GM21423 (cell line): Measurements from ENCODE around the gene DUSP14.

Source experiments
- ATAC-seq: cut with Tn5 transposase; IDR thresholded peaks from one replicate; pipeline ENCODE4 v1.9.1; 2021; ENCODE audit warnings: mild to moderate bottlenecking, moderate library complexity; ENCODE audit not compliant: unreplicated experiment

DUSP14 gene

DNA sequence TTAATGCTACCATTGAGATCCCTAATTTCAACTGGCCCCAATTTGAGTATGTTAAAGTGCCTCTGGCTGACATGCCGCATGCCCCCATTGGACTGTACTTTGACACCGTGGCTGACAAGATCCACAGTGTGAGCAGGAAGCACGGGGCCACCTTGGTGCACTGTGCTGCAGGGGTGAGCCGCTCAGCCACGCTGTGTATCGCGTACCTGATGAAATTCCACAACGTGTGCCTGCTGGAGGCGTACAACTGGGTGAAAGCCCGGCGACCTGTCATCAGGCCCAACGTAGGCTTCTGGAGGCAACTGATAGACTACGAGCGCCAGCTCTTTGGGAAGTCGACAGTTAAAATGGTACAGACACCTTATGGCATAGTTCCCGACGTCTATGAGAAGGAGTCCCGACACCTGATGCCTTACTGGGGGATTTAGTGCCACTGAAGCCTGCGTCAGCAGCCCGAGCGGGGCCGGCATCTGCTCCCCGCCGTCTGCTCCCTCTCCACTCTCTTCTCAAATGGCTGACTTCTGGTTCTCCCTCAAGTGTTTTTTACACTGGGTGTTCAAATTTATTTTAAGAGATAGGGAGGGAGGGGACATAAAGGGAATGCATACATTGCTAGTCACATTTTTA, 22.9 kb downstream of the DUSP14 start:
- no peak for ATAC-seq

DNA sequence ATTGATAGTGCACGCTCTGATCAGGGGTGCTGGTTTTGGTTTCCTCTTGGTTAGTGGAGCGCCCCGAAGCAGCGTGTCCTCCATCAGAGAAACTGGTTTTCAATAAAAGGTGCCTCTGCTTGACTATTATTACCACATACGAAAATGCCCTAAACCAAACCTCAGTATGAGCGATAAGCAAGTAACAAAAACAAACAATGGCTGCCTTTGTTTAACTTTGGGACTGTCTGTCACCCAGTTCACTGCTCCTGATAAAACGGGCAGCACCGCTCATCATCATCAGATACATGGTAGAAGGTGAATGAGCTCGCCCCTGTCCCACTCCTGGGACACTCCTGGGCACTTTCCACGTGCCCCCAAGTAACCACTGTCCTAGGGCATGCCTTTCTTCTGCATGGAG, 24.0 kb downstream of the DUSP14 start:
- no peak for ATAC-seq

DNA sequence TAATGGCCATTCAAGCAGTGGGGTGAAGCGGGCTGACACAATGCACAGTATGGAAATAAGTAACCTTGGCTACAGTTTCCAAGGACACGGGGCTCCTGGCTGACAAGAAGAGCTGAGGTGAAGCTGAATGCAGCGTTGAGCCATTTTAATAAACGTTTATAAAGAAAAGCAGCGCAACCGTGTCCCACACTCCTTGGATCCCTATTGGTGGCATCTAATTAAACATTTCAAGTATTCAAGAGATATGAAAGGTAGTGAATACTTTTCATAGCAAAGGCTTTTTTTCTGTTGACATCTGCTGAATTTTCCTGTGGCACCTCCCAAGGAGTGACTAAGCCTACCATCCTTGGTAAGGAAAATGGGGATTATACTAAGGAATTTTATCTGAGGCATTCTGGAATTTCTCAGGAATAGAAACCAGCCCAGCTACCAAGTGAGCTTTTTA, 26.5 kb downstream of the DUSP14 start:
- no peak for ATAC-seq

GRCh38 chr17:37517881-37518280, 28.2 kb downstream of the DUSP14 start:
- no peak for ATAC-seq

- no peak for ATAC-seq
Measured at GRCh38 chr17:37518826-37519225, 29.1 kb downstream of the DUSP14 start.

DNA sequence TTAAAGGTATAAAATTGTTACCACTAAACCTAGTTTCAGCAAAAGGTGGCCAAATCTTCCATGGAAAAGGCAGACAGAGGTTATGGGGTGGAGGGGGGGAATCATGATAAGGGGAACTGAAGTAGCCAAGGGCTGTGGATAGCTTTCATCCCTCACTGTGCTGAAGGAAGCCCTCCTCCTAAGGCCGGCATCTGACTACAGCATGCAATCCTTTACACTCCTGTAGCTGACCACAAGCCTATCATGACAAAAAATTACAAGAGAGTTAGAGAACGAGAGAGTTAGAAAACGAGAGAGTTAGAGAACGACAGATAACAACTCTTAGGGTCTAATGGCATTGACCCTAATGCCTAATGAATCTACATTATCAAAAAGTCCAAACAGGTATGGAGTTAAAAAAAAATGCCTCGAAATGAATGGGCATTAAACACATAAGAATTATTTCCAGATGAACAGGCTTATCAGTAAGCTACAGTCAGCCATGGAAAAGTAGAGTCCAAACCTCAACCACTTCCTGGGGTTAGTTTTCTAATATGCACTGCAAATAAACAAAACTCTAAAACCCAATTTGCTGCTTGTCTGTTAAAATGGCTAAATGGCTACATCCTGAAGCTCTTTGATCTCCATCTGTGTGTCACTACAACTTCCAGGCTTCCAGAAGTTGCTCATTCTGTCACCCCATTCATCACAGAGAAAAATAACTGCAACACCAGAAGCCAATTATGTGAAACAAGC, 29.7 kb downstream of the DUSP14 start:
- no peak for ATAC-seq

- no peak for ATAC-seq
Measured at GRCh38 chr17:37520174-37520573, 30.5 kb downstream of the DUSP14 start.

DNA sequence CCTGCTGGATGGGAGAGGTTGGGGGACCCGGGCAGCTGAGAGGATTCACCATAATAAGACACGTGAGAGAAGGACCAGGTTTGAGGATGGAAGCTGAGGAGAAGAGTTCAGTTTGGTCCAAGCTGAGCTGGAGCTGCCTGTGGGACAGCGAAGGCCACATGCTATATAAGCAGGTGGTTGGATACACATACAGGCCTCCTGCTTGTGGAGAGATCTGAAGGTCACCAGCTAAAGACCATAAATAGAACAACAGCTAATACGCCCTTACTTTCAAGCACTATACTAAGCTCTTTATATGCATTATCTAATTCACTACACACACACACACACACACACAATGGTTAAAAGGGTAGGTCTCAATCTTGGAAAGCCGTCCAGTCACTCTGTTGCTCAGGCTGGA, 32.1 kb downstream of the DUSP14 start:
- no peak for ATAC-seq

DNA sequence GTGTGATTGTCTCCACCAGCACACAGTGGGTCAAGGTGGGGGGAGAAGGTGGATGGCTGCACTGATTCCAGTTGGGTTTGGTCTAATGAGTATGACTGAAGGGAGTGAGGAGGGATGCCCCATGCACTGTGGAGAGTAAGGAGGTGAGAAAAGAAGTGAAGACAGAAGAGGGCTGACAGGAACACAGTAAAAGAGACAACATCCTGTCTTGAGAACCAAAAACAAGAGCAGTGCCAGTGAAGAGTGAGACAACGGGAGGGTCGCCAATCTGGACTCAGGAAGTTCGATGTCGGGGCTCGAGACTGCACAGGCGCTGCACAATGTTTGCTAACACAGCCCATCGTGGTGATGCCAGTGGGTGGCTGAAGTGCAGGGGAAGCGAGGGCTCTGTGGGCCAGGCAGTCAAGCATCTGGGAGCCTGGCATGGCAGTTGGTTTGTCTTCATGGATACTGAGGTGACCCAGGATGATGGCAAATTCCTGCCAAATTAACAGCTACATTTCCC, 34.1 kb downstream of the DUSP14 start:
- ATAC-seq = no peak

DNA sequence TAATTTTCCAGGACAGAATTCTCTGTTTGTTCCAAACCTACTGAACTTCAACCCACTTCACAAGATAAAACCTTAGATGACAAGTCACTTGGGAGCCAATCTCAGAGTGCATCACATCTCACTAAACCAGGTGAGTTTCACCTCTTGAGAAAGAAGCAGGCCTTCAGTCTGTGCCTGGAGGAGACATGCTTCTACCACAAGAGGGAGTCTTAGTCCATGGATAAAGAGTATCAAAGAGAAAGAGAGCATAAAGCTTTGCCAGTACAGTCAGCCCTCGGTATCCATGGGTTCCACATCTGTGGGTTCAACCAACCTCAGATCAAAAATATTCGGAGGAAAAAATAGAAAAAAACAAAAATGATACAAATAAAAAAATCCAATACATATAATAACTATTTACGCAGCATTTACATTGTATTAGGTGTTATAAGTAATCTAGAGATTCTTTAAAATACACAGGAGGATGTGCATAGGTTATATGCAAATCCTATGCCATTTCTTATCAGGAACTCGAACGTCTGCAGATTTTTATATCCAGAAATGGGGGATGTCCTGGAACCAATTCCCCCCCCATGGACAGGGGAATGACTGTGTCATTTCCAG, 37.7 kb downstream of the DUSP14 start:
- ATAC-seq = no peak

GRCh38 chr17:37530420-37530819, 40.7 kb downstream of the DUSP14 start:
- no peak for ATAC-seq

- no peak for ATAC-seq
Measured at GRCh38 chr17:37532756-37533155, 43.1 kb downstream of the DUSP14 start.

DNA sequence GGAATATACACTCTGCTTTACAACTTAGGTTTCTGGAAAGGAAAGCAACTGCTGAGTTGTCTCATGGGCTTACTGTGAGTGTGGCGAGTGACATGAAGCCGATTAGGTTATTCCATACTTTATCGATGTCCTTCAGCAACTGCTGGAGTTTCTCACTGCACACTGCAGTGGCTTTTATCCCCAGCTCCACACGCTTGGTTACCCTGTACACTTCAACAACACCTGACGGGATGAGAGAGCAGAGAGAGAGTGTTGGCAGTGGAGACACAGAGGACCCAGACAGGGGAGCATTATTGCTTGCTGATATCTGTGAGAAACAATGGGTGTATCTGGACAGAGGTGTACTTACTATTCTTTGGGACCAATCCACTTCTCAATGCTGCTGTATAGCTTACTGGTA, 46.2 kb downstream of the DUSP14 start:
- ATAC-seq = no peak

GRCh38 chr17:37538981-37539659, 49.4 kb downstream of the DUSP14 start:
- no peak for ATAC-seq

DNA sequence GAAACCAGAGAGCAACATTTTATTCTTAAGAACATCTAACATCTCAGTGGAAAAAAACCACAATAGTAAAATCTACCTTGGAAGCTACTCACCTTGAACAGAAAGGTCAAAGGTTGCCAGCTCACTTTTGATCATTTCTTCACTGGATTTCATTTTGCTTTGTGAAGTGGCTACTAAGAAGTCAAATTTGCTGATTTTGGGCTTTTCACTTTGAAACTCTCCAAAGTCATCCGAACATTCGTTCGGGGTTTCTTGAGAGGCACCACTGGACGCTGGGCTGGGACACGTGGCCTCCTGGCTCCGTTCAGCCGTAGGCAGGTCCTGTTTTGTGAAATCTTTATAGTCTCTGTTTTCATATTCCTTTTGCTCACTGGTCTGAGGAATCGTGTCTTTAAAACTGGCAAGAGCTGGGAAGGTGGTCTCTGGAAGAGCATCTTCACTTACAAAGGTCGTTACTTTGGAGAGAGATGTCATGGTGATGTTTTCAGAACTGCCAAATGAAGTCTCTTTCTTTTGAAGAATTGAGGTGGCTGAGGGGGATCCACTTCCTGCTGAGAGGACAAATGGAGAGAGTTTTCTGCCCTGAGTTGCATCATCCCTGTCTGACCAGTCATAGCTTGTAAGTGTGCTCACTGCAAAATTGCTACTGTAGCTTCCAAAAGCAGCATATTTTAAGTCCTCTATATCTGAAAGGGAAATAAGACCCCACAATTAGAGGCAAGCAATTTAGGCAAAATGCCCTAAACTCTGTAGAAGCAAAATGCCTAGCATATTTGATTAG, 52.4 kb downstream of the DUSP14 start:
- no peak for ATAC-seq

- no peak for ATAC-seq
Measured at GRCh38 chr17:37543637-37544052, 54.0 kb downstream of the DUSP14 start.

GRCh38 chr17:37545486-37545885, 55.8 kb downstream of the DUSP14 start:
- ATAC-seq = no peak

- ATAC-seq = no peak
Measured at GRCh38 chr17:37546302-37546701, 56.6 kb downstream of the DUSP14 start.

DNA sequence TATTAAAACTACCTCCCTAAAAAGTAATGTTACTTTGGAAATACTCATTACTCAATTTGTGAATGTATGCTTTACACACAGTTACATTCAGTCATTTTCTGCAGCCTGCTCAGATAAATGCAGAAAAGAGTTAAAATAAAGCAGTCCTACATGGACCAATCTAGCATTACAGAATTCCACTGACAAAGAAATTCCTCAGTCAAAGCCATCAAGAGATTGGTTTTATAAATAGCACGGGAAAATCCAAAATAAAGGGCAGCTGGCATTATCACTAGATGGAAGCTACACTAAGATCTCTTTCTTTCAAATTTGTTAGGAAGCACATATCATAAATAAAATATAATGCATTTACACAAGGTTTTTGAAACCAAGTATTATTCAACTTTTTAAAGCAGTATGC, 58.3 kb downstream of the DUSP14 start:
- ATAC-seq = no peak

GRCh38 chr17:37551788-37552187, 62.1 kb downstream of the DUSP14 start:
- no peak for ATAC-seq
